SKM-1 treated with dmso at 0.1 percent for 144 hours (cell line): Measurements from ENCODE around the gene NOTCH2.
"Not testable (repeated sequence)": the region's sequence is repeated elsewhere in the genome, so short reads cannot be mapped to it uniquely, and the experiment has no call there.

Experiments used
- DNase-seq: peaks from one replicate; lab custom pipeline; 2025; ENCODE audit not compliant: unreplicated experiment; lab: John Stamatoyannopoulos, UW

The NOTCH2 gene

GRCh38 chr1:120069920-120070214 is 405 bp upstream of the NOTCH2 start:
- not testable (repeated sequence) for DNase-seq

- DNase-seq: not testable (repeated sequence)
Measured at GRCh38 chr1:120068683-120069066, 787 bp downstream of the NOTCH2 start.

GRCh38 chr1:120048208-120048607 is 21.3 kb downstream of the NOTCH2 start:
- DNase-seq: not testable (repeated sequence)

GRCh38 chr1:120041771-120042170 is 27.7 kb downstream of the NOTCH2 start:
- not testable (repeated sequence) for DNase-seq

GRCh38 chr1:120032253-120032652 is 37.2 kb downstream of the NOTCH2 start:
- DNase-seq: not testable (repeated sequence)

- not testable (repeated sequence) for DNase-seq
Measured at GRCh38 chr1:120023791-120024190, 45.7 kb downstream of the NOTCH2 start.

- DNase-seq: not testable (repeated sequence)
Measured at GRCh38 chr1:120014978-120015377, 54.5 kb downstream of the NOTCH2 start.

GRCh38 chr1:120008320-120008719 is 61.1 kb downstream of the NOTCH2 start:
- not testable (repeated sequence) for DNase-seq

GRCh38 chr1:120007850-120008249 is 61.6 kb downstream of the NOTCH2 start:
- DNase-seq: not testable (repeated sequence)

- DNase-seq: not testable (repeated sequence)
Measured at GRCh38 chr1:120001035-120001434, 68.4 kb downstream of the NOTCH2 start.

GRCh38 chr1:119996731-119997312 is 72.6 kb downstream of the NOTCH2 start:
- DNase-seq: not testable (repeated sequence)

- not testable (repeated sequence) for DNase-seq
Measured at GRCh38 chr1:119995975-119996374, 73.5 kb downstream of the NOTCH2 start.

- peak; percentile 6 for DNase-seq
Measured at GRCh38 chr1:119988306-119989062, 81.0 kb downstream of the NOTCH2 start.

GRCh38 chr1:119987686-119988085 is 81.8 kb downstream of the NOTCH2 start:
- DNase-seq: no peak

- no peak for DNase-seq
Measured at GRCh38 chr1:119987112-119987511, 82.3 kb downstream of the NOTCH2 start.

- DNase-seq: no peak
Measured at GRCh38 chr1:119986007-119986497, 83.4 kb downstream of the NOTCH2 start.

- DNase-seq: no peak
Measured at GRCh38 chr1:119984771-119985170, 84.7 kb downstream of the NOTCH2 start.

GRCh38 chr1:119981986-119982815 is 87.3 kb downstream of the NOTCH2 start:
- no peak for DNase-seq

- DNase-seq: no peak
Measured at GRCh38 chr1:119981496-119981895, 88.0 kb downstream of the NOTCH2 start.

- DNase-seq: no peak
Measured at GRCh38 chr1:119978018-119978505, 91.4 kb downstream of the NOTCH2 start.

GRCh38 chr1:119977113-119977736 is 92.2 kb downstream of the NOTCH2 start:
- DNase-seq: not testable (repeated sequence)
